Islet of Langerhans (tissue), 1 donor: ENCODE data around the gene CMTR1.
"Not testable (repeated sequence)": the region's sequence is repeated elsewhere in the genome, so short reads cannot be mapped to it uniquely, and the experiment has no call there.

Source experiments
- FAIRE-seq: peaks from one replicate; lab custom pipeline; 2011; peaks lifted over from hg19 to GRCh38; lab: Jason Lieb, UNC

CMTR1 gene

GRCh38 chr6:37433657-37434271 is 743 bp downstream of the CMTR1 start:
- FAIRE-seq = no peak

GRCh38 chr6:37435373-37435772 is 2.4 kb downstream of the CMTR1 start:
- no peak for FAIRE-seq

- no peak for FAIRE-seq
Measured at GRCh38 chr6:37435816-37436215, 2.8 kb downstream of the CMTR1 start.

- FAIRE-seq = peak; percentile 75
Measured at GRCh38 chr6:37438930-37439329, 5.9 kb downstream of the CMTR1 start.

- FAIRE-seq = no peak
Measured at GRCh38 chr6:37441651-37442050, 8.6 kb downstream of the CMTR1 start.

- no peak for FAIRE-seq
Measured at GRCh38 chr6:37442416-37443215, 9.6 kb downstream of the CMTR1 start.

GRCh38 chr6:37443216-37443542 is 10.2 kb downstream of the CMTR1 start:
- not testable (repeated sequence) for FAIRE-seq

- FAIRE-seq = no peak
Measured at GRCh38 chr6:37449984-37450383, 17.0 kb downstream of the CMTR1 start.

GRCh38 chr6:37451441-37452193 is 18.6 kb downstream of the CMTR1 start:
- FAIRE-seq = no peak

GRCh38 chr6:37452522-37452921 is 19.5 kb downstream of the CMTR1 start:
- FAIRE-seq = no peak

GRCh38 chr6:37454420-37455140 is 21.6 kb downstream of the CMTR1 start:
- no peak for FAIRE-seq

- FAIRE-seq = no peak
Measured at GRCh38 chr6:37456126-37456525, 23.1 kb downstream of the CMTR1 start.

GRCh38 chr6:37456816-37457560 is 24.0 kb downstream of the CMTR1 start:
- no peak for FAIRE-seq

- FAIRE-seq = no peak
Measured at GRCh38 chr6:37459981-37460800, 27.2 kb downstream of the CMTR1 start.

GRCh38 chr6:37460805-37461204 is 27.8 kb downstream of the CMTR1 start:
- FAIRE-seq = no peak

- FAIRE-seq = no peak
Measured at GRCh38 chr6:37463110-37463509, 30.1 kb downstream of the CMTR1 start.

GRCh38 chr6:37467718-37468117 is 34.7 kb downstream of the CMTR1 start:
- no peak for FAIRE-seq

GRCh38 chr6:37473364-37474095 is 40.5 kb downstream of the CMTR1 start:
- no peak for FAIRE-seq

- FAIRE-seq = no peak
Measured at GRCh38 chr6:37474316-37474715, 41.3 kb downstream of the CMTR1 start.

GRCh38 chr6:37477191-37477590 is 44.2 kb downstream of the CMTR1 start:
- no peak for FAIRE-seq
